Calu3 (cell line): ENCODE measurements around the gene VTCN1. TPM values are rescaled to one million over a fixed set of nuclear protein-coding genes. Genes with fewer than 3 reads are reported as not detected.

ENCODE experiments used
- BruUV-seq: library from RNA; stranded (reverse); fragments of 400-500 nt; replicated peaks from 2 replicates; lab custom pipeline; 2021; lab: Mats Ljungman, UMichigan
- CTCF ChIA-PET: fragments of 300-600 bp; sonication (Branson Sonifier 250); formaldehyde crosslinking; loops from one replicate; lab custom pipeline; 2022; ENCODE audit warnings: antibody characterized with exemption; lab: Charles Lee
- DNase-seq: peaks from one replicate; pipeline ENCODE4 v3.0.0; 2022
- H3K27ac Mint-ChIP-seq: one replicate; pipeline ENCODE4 v1.8.0; 2022; ENCODE audit warnings: mixed read lengths; ENCODE audit not compliant: unreplicated experiment
- H3K27me3 Mint-ChIP-seq: one replicate; pipeline ENCODE4 v1.8.0; 2022; ENCODE audit warnings: mixed read lengths; ENCODE audit not compliant: unreplicated experiment
- H3K36me3 Mint-ChIP-seq: one replicate; pipeline ENCODE4 v1.8.0; 2022; ENCODE audit warnings: mild to moderate bottlenecking, moderate library complexity, mixed read lengths; ENCODE audit not compliant: insufficient read depth, unreplicated experiment
- H3K4me1 Mint-ChIP-seq: one replicate; pipeline ENCODE4 v1.8.0; 2022; ENCODE audit warnings: mild to moderate bottlenecking, low read depth, mixed read lengths; ENCODE audit not compliant: unreplicated experiment
- H3K4me3 Mint-ChIP-seq: one replicate; pipeline ENCODE4 v1.8.0; 2022; ENCODE audit warnings: mild to moderate bottlenecking, low read depth, moderate library complexity, mixed read lengths; ENCODE audit not compliant: unreplicated experiment
- H3K9me3 Mint-ChIP-seq: one replicate; pipeline ENCODE4 v1.8.0; 2022; ENCODE audit warnings: low read depth, mixed read lengths; ENCODE audit not compliant: unreplicated experiment
- intact Hi-C: fragments of 100-400 bp; cut with micrococcal nuclease; formaldehyde crosslinking; loops from one replicate; pipeline ENCODE4 v1.10.0; 2022; ENCODE audit not compliant: unreplicated experiment
- total RNA-seq: library from RNA; stranded (reverse); gene quantifications from 2 replicates; pipeline ENCODE4 v1.2.3, GENCODE V29; 2022
- TF ChIP-seq, protein P1 (sequence below): fragments of 200-600 bp; IDR thresholded peaks from one replicate; pipeline ENCODE4 v1.8.0; 2022; ENCODE audit warnings: antibody characterized with exemption; ENCODE audit not compliant: unreplicated experiment

VTCN1 gene
- total RNA-seq, 1 experiment from 2014 or later: 39.1 TPM

DNA sequence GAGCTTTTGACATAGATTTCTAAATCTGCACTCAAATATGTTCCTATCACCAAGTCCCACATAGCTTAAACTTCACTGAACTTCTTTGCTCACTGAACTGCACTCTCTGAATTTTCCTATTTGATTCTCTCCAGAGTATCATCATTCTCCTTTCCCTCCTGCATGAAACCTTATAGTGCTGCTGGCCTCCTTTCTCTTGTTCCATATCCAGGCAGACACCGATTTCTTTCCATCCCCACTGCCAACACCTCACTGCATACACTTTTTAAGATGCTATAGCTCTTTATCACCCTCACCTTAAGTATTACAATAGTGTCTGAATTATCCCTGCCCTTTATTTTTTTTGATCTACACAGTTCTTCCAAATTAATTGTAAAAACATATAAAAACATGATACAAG, 86.1 kb downstream of the VTCN1 start:
- DNase-seq: no peak
- Mint-ChIP-seq H3K36me3 (peaks cover 15% of the 10 kb centered on the region), H3K9me3 (no peaks in the 10 kb centered on the region), H3K27ac (no peak overlapping the region), H3K27me3 (no peaks in the 10 kb centered on the region), H3K4me3 (no peak overlapping the region), H3K4me1 (peaks cover 29% of the 10 kb centered on the region)
- no TSS peak for BruUV-seq
- intact Hi-C loops: no loop called here
- CTCF ChIA-PET: no interaction called here
- TF ChIP-seq, protein P1, sequence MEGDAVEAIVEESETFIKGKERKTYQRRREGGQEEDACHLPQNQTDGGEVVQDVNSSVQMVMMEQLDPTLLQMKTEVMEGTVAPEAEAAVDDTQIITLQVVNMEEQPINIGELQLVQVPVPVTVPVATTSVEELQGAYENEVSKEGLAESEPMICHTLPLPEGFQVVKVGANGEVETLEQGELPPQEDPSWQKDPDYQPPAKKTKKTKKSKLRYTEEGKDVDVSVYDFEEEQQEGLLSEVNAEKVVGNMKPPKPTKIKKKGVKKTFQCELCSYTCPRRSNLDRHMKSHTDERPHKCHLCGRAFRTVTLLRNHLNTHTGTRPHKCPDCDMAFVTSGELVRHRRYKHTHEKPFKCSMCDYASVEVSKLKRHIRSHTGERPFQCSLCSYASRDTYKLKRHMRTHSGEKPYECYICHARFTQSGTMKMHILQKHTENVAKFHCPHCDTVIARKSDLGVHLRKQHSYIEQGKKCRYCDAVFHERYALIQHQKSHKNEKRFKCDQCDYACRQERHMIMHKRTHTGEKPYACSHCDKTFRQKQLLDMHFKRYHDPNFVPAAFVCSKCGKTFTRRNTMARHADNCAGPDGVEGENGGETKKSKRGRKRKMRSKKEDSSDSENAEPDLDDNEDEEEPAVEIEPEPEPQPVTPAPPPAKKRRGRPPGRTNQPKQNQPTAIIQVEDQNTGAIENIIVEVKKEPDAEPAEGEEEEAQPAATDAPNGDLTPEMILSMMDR: no peak

DNA sequence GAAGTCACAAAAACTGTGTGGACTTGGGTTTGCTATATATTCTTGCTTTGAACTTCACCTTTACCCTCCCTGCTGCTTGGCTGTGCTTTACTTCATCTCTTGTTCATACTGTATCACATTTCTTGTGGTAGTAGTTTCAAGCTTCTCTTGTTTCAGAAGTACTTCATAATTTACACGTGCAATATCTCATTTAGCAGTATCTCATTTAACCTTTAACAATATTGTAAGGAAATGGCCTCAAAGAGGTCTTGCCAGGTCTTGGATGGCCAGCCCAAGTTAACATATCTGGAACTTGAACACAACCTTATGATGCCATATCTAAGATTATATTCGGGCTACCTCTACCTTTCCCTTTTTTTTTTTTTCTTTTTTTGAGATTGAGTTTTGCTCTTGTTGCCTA, 87.5 kb downstream of the VTCN1 start:
- peaks cover 15% of the 10 kb centered on the region for H3K36me3 Mint-ChIP-seq
- no peak overlapping the region for H3K27ac Mint-ChIP-seq

DNA sequence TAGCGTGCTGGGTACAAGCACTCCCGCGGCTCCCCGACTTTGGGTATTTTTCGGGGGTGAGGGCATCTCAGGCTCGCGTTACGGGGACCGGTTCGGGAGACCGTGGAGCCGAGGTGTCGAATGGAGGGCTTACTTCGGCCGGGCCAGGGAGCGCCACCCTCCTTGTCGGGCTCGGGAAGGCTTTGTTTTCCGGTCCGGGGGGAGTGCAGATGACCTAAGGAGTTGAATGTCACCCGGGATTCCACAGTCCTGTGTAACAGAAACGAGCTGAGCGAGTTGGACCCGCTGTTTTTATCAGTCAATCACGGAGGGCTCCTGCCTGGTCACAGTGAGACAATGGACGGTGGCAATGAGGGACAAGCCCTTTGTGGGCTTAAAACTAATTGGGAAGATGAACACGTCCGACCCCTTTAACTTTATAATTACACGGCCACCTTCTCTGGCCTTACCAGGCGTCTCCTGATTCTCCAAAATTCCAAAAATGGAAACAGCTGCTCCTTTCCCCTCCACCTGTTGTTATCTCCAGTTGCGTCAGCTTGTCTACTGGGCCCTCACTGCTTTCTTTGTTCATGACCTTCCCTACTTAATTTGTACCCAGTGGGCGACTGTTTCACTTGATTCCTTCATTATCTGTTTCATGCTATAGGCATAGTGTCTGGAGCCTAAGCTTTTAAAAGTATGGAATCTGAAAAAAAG, 88.2 kb downstream of the VTCN1 start:
- intact Hi-C loops: loop anchor here (1.0 kb wide), 1 partner anchor 162 kb away; no protein-coding TSS in a partner anchor
- BruUV-seq: no TSS peak
- Mint-ChIP-seq H3K27me3 (no peaks in the 10 kb centered on the region), H3K36me3 (peaks cover 15% of the 10 kb centered on the region), H3K27ac (peak overlapping the region; percentile 64), H3K4me3 (peak overlapping the region; percentile 85), H3K9me3 (no peaks in the 10 kb centered on the region), H3K4me1 (peaks cover 19% of the 10 kb centered on the region)
- CTCF ChIA-PET: interaction anchor here (1.0 to 1.4 kb wide), 4 partner anchors 49 to 162 kb away, joined by 3 to 18 read pairs (median 4); partner anchors contain the start of gene VTCN1
- no peak for DNase-seq
- TF ChIP-seq, protein P1: no peak

More for the DNA sequence above, 87.5 kb downstream of the VTCN1 start:
- no peak for DNase-seq
- BruUV-seq: no TSS peak
- Mint-ChIP-seq H3K27me3 (no peaks in the 10 kb centered on the region), H3K4me3 (no peak overlapping the region), H3K4me1 (peaks cover 26% of the 10 kb centered on the region), H3K9me3 (no peaks in the 10 kb centered on the region)
- CTCF ChIA-PET: interaction anchor here (0.9 to 1.4 kb wide), 3 partner anchors 48 to 162 kb away, joined by 3 to 4 read pairs (median 4); partner anchors contain the start of gene VTCN1
- TF ChIP-seq, protein P1: no peak
- intact Hi-C loops: no loop called here

DNA sequence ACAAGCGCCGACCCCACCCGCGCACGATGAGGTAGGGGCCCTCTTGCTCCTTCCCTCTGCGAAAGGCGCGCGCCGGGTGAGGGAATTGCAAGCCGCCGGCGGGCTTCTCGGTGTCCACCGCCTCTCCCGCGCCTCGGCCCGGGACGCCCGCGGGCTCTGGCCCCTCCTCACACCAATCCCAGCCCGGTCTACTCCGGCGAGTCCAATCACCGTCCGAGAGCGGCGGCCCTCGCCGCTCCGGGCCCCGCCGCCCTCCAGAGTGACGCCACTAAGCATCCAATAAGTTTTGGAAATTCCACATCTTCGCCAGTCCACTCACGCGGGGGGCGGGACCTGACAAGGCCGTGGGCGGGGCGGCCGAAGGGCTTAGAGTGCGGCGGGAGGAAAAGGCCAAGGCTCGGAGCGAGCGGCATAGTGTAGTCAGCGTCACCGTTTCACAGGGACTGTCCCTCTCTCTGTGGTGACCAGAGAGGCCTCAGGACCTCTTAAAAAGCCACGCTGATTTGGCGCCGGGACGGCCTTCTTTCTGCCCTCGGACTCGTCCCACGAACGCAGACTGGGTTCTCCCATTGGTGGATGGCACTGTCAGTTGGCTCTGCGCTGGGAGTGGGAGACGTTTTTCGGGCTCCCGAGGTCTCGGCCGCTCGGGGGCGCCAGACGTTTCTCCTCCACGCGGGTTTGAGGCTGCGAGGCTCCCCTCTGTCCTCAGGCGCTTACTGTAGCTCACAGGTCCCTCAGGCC, 89.0 kb downstream of the VTCN1 start, which contains the start of gene TRIM45:
Gene TRIM45 (minus strand): TSS at position 161 of the 741 bp plus-strand sequence. CDS start 548 bp downstream, outside the sequence.
- CTCF ChIA-PET: interaction anchor here (1.2 to 1.4 kb wide), 3 partner anchors 89 to 163 kb away, joined by 4 to 18 read pairs (median 4); partner anchors contain the start of gene VTCN1
- peak within 1 kb of the TSS; percentile 85 for H3K4me3 Mint-ChIP-seq
- BruUV-seq: no TSS peak
- peak within 1 kb of the TSS; percentile 64 for H3K27ac Mint-ChIP-seq
- no peaks in the 10 kb centered on the region for H3K9me3 Mint-ChIP-seq
- H3K4me1 Mint-ChIP-seq: peaks cover 19% of the 10 kb centered on the region
- peak; percentile 91 for DNase-seq
- intact Hi-C loops: loop anchor here (1.0 kb wide), 1 partner anchor 163 kb away; no protein-coding TSS in a partner anchor
- H3K27me3 Mint-ChIP-seq: no peaks in the 10 kb centered on the region
- peaks cover 17% of the 10 kb centered on the region for H3K36me3 Mint-ChIP-seq
- TF ChIP-seq, protein P1: peak; percentile 66
